Lower leg skin (tissue), 4 donors: ENCODE data around the gene MCF2L2. TPM values are rescaled to one million over a fixed set of nuclear protein-coding genes. Genes with fewer than 3 reads are reported as not detected.

ENCODE experiments used
- DNase-seq, 2 donors: peaks; one replicate each; pipeline ENCODE4 v3.0.0-alpha.2; 2019; ENCODE audit warnings: low spot score in 2 of 2
- H3K4me3 ChIP-seq: fragments of 200-600 bp; sonication (generic); 2 replicates; pipeline ENCODE4 v1.5.1; 2017; ENCODE audit warnings: mild to moderate bottlenecking, low read depth; ENCODE audit not compliant: poor library complexity, severe bottlenecking
- CTCF ChIP-seq, 3 donors: fragments of 450-650 bp; IDR thresholded peaks; one replicate each; pipeline ENCODE4 v1.5.1; 2016; ENCODE audit warnings: antibody characterized with exemption in 3 of 3, mild to moderate bottlenecking in 3 of 3, moderate library complexity in 2 of 3
- POLR2A ChIP-seq, 2 donors: fragments of 450-650 bp; IDR thresholded peaks; one replicate each; pipeline ENCODE4 v1.6.1; 2016 to 2017; ENCODE audit warnings: antibody characterized with exemption in 2 of 2, mild to moderate bottlenecking in 1 of 2, moderate library complexity in 1 of 2
- WGBS, 2 donors: methylation state at CpG; one replicate each; pipeline ENCODE4 v1.1.5; 2018; 5-methylcytosine and 5-hydroxymethylcytosine counted together
- intact Hi-C: fragments of 100-400 bp; cut with DNase I; formaldehyde crosslinking; loops from one replicate; pipeline ENCODE4 v1.15.0; 2023; ENCODE audit warnings: low total_unique reads
- total RNA-seq, 4 donors: library from RNA; depleted of rRNA; stranded (reverse); fragments of >200 nt; gene quantifications; one replicate each; pipeline ENCODE4 v1.1.0, GENCODE V29; 2016

Gene MCF2L2
- total RNA-seq, 4 donors from 2014 or later = 0.88 to 1.3 (median 1.1) TPM; not detected in 1

- H3K4me3 ChIP-seq = no peak overlapping the region
- intact Hi-C loops = no loop called here
- TF ChIP-seq CTCF (IDR thresholded peaks at IDR 0.05) (no peak), POLR2A (IDR thresholded peaks at IDR 0.05) (no peak)
- WGBS, 2 donors = 94 to 95% methylated on average over 1 of the region's 1 CpG
- no peak for DNase-seq
These were observed 73.5 kb downstream of the MCF2L2 start for GRCh38 chr3:183354874-183355273.

GRCh38 chr3:183354325-183354831 is 74.0 kb downstream of the MCF2L2 start:
- WGBS, 2 donors = 87 to 92% methylated on average over 3 of the region's 3 CpGs
- TF ChIP-seq POLR2A (IDR thresholded peaks at IDR 0.05) (no peak), CTCF (IDR thresholded peaks at IDR 0.05) (no peak)
- intact Hi-C loops = no loop called here
- no peak for DNase-seq
- H3K4me3 ChIP-seq = no peak overlapping the region

GRCh38 chr3:183353421-183353820 is 75.0 kb downstream of the MCF2L2 start:
- intact Hi-C loops = no loop called here
- TF ChIP-seq CTCF (IDR thresholded peaks at IDR 0.05) (no peak), POLR2A (IDR thresholded peaks at IDR 0.05) (no peak)
- WGBS, 2 donors = 89 to 91% methylated on average over 7 of the region's 7 CpGs
- no peak overlapping the region for H3K4me3 ChIP-seq
- DNase-seq = no peak

- H3K4me3 ChIP-seq = no peak overlapping the region
- intact Hi-C loops = no loop called here
- 73 to 79% methylated on average over 3 of the region's 3 CpGs for WGBS, 2 donors
- TF ChIP-seq CTCF (IDR thresholded peaks at IDR 0.05) (no peak), POLR2A (IDR thresholded peaks at IDR 0.05) (no peak)
- no peak for DNase-seq
These were observed 78.3 kb downstream of the MCF2L2 start for GRCh38 chr3:183350164-183350563.

- DNase-seq = no peak
- TF ChIP-seq CTCF (IDR thresholded peaks at IDR 0.05) (no peak), POLR2A (IDR thresholded peaks at IDR 0.05) (no peak)
- intact Hi-C loops = no loop called here
- 73 to 78% methylated on average over 8 of the region's 8 CpGs for WGBS, 2 donors
- H3K4me3 ChIP-seq = no peak overlapping the region
These were observed 78.8 kb downstream of the MCF2L2 start for GRCh38 chr3:183349421-183350157.
